ENCODE data around the gene HOXC11. TPM values are rescaled to one million over a fixed set of nuclear protein-coding genes. Genes with fewer than 3 reads are reported as not detected.

The HOXC11 gene
- total RNA-seq, 1 donor from 2014 or later: not detected

DNA sequence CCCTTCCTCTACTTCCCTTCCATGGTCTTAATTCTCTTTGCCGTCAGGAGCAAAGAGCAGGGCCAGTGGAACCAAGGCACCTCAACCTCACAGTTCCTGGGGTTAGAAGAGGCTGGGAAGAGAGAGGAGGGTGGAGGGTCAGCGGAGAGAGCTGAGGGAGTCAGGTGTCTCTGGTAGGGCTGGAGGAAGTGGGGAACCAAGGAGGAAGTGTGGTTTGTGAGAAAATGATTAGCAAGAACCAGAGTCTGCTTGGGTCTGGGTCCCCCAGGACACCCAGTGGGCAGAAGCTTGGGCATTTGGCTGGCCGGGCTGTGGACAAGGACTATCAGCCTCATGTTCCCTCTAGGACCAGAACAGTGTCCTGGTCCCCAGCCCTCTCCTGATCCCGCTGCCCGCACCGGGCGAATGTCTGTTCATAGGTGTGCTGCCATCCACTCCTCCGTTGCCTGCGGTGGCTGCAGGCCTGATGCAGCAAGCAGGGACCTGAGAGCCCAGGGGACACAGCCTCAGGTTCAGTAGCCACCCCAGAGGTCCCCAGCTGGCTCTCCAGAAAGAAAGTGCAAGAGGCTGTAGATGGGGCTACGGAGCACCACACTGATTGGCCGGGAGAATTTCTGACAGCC is 15.9 kb upstream of the HOXC11 start:
- no peak for DNase-seq (ENCODE audit: low read depth in 2 of 2)

DNA sequence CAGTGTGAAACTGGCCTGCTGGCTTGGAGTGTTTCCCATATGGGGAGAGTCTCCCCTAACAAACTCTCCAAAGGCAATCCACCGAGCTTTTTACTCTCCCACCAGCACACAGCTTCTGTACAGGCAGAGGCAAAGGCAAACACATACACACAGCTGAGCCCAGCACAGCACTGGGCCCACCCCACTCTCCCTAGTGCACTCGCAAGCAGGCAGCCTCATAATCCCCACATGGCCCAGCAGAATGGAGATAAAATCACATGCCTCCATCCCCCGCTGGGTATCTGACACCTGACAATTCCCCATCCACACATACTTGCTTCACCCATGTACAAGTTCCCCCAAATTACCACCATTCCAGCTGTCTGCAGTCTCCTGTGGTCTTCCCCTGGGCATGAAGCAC is 14.8 kb upstream of the HOXC11 start:
- DNase-seq (ENCODE audit: low read depth in 2 of 2): no peak

DNA sequence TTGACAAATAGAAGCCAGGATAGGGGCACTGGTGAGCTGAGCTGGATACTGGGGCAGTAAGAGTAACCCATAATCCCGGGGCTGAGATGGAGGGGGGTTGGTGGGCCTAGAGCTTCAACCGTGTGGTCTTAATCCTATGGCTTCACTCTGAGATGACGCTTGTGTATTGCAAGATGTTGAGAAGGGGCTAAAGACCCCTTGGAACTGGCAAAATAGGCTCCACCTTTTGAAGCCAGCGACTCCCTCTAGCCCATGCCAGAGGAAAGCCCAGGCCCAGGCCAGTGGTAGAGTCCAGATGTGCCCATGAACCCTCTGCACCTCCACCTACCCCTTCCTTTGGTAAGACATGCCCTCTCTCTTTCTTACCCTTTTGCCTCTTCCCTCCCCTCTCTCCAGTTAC is 13.6 kb upstream of the HOXC11 start:
- no peak for DNase-seq (ENCODE audit: low read depth in 2 of 2)

DNA sequence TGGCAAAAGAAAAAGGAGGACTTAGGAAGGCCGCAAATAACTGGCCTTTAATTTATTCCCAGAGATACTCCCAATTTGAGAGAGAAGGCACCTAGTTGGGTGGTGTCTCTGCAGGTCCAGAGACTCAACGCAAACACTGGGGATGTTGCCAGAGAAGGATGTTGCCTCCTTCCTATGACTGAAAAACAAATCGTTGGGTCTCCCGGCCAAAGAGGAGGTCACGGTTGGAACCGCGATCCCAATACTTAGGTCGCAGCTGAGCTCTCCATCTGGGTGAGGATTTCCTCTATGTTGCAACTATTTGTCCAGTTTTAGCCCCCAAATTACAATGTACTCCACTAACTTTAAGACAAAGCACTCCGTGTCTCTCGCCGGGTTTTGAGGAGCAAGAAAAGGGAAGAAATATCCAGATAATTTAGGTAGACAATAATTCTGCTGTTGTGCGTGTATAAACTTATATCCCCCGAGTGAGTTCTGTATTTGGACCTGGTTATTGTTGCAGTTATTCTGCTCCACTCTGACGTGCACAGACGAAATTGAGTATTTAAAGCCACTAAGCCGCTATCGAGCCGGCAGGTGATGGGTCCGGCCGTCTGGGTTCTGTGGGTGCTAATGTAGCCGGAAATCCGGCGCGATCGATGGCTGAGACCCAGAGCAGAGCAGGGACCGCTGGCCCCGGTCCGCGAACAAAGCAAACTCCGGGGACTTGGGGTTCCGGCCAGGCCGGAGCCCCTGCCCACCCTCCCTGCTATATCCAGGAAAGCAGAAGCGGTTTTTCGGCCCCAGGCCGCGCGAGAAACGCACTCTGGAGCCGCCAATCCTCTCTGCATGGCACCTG is 12.5 kb upstream of the HOXC11 start:
- DNase-seq (ENCODE audit: low read depth in 2 of 2): no peak

DNA sequence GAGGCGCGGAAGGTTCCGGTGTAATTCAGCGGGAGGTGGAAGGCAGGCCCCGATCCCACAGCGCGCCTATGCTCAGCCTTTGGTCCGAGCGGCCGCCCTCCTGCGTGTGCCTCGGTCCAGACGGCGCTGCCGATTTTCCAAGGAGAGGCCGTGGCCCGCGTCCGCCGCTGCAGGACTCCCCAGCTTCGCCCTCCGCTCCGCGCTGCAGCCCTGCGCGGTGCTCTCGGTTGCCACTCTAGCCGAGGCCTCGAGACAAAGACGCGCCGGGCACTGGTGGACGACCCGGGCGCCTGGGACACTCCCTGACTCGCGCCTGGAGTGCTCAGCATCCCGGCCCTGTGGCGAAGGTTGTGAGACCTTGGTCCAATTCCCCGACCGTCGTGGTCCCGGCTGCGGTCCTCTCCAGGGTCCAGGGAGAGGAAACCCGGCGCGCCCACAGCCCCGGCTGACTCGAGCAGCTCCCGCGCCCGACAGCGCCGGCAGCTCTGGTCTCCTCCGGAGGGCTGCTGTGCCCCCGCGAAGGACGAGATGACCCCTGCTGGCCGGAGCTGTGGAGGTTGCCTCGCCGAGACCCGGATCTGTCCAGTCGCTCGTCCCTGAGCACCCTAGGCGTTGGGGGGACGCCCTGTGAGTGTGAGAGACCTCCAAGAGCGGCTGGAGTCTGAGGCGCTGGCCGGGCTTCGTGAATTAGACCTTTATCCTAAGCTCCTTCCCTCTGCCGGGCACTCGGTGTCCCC is 11.7 kb upstream of the HOXC11 start:
- DNase-seq (ENCODE audit: low read depth in 2 of 2): no peak

DNA sequence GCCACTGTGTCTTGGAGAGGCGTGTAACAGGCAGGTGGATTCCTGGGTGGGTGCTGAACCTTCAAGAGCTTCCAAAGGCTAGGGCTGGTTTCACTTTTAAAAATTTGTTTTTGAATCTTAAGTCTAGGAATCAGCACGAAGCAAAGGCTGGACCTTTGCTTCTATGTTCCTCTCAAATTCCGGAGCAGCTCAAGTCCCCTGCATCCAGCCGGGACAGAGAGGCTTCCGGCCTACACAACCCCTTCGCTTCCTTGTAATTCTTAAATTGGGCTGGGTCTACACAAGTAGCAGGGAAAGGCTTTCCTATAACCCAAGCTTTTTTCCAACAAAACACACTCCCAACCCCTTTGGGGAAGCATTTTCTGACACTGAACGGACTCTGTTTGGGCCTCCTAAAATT is 9.9 kb upstream of the HOXC11 start:
- no peak for DNase-seq (ENCODE audit: low read depth in 2 of 2)

DNA sequence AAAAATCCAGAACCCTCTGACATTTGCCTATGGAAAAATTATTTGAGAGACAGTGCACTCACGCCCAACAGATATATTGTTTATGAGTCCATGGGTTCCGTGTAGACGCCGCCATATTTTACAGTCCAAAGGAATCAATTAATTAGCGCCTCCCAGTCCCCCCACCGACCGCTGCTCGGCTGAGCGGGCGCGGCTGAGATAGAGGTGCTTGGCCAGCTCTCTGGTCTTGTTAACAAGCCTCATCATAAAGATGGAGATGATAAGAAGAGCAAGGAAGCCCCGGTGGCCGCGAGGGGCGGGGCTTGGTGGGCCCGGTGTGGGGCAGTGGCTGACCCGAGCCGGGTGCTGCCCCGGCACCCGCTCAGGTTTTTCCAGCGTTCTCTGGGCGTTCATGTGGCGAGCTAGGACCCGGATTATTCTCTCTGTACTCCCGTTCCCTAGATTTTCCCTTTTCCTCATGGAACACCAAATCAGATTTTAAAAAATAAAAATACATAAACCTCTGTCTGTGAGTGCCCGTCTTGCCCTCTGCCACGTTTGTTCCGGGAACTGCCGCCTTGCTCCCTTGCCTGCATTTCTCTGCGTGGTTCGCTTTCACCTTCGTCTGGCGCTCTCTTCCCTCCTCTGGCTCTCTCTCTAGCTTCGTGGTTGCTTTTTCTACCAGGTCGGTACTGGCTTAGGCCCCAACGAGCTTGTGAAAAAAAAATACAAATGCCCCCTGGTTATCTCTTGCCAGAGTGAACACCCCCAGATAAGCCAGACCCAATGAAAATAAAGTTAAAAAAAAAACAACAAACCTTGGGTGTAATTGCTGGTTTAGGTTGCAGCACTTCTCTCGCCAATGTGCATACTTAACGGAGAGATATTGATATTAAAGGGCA is 9.3 kb upstream of the HOXC11 start:
- DNase-seq (ENCODE audit: low read depth in 2 of 2): no peak

DNA sequence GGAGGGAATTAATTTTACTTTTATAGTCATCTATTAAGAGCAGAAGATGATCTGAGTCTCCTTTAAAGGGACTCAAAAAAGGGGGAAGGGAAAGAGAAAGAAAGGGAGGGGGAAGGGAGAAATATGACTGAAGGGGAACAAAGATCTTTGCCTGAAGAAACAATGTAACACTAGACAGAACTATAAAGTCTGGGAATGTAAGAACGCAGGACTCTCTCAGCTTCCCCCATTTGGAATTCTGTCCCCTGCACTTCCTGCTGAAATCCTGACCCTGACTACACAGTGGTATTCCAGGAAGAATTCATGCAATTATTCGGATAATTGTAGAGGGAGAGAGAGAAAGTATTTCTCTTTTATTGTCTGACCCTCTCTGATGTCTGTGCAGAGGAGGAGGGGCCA is 8.6 kb upstream of the HOXC11 start:
- DNase-seq (ENCODE audit: low read depth in 2 of 2): no peak

DNA sequence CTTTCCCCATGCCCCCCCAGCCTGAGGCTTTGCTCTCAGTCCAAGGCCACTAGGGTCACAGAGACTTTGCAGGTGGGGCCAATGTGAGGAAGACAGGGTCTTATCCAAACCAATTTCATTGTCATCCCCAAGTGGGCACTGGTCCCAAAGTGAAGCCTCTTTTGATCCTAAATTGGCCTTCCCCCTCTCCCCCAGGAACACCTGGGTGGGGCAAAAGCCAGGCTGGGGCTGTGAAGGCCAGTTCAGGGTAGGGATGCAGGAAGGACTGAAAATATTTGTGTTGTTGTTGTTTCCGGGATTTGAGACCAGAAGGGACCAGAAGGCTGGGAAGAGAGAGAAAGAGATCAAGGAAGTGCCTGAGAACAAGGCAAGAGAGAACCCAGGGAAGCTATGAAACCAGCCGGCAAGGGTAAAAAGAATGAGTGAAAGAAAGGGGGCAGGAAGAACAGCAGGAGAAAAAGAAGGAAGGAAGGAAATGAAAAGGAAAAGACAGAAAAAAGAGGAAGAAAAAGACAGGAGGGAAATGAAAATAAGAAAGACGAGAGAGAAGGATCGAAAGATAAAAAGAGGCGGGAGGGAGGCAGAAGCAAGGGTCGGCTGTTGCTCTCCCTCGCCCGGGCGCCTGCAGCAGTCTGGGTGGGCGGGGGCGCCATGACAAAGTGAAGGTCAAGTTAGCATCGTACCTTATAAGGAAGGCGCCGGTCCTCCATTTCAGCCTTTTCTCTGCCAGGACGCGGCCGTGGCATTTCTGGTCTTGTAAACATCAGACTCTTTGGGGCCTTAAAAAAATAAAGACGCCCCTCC is 7.4 kb upstream of the HOXC11 start:
- no peak for DNase-seq (ENCODE audit: low read depth in 2 of 2)

DNA sequence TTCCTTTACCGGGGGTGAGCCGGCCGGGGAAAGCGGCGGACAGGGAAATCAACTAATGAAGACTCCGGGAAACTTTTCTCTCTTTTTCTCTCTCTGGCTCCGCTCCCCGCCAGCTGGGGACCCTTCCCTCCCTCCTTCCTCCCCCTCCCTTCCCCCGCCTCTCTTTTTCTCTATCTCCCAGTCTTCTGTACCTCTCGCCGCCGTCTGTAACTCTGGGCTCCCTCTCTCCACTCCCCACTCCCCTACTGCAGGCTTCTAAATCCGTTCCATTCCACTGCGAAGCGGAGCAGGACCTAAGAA is 6.9 kb upstream of the HOXC11 start:
- DNase-seq (ENCODE audit: low read depth in 2 of 2): no peak

DNA sequence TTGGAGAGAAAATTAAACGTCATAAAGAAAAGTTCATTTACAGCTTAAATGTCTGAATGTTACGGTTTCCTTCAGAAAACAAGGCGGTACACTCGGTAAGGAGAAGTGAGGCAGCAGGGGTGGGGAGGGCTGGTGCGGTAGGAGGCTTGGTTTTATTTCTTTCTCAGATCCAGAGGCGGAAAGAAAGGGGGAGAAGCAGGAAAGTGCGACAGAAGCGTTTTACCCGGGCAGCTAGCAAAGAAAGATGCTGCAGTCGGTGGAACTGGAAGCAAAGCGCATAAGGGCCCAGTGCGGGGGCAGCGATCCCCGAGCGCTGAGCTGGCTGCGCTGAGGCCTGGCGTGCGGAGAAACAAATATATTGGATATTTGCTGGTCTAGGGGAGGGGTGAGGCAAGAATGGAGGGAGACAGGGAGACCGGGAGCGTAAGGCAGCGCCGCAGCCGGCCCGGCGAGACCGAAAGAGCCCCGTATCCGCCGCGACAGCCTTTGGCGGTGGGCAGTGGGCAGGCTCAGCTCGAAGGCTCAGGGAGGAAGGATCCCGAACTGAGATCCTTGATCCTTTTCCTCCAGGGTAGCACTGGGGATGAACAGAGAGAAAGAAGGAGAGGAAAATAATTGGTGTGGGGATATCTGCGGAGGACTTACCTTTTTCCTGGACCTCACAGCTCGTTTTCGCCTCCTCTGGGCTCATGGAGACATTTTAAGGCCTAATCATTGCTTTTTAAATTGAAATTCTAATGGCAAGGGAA is 6.4 kb upstream of the HOXC11 start:
- no peak for DNase-seq (ENCODE audit: low read depth in 2 of 2)

DNA sequence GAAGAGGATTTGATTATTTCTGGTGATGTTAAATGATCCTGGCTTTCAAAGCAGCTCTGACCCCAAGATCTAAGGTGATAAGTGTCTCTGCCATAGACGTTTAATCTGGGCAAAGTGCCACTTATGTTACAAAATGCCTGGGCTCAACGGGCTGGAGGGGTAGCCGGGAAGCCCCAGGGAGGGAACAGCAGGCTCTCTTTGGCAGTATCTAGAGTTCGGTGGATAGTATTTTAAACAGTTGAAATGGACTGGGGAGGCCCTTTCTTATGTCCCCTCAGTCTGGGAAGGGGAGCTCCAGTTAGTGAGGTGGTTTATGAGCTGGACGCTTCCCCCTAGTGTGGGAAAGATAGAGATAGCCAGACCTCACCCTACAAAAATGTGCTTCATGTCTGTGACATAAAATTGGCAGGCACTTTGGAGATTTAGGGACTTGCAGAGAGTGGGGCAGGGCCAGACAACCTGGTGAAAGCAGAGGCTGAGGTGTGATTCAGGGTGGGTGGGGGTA is 5.5 kb upstream of the HOXC11 start:
- DNase-seq (ENCODE audit: low read depth in 2 of 2): no peak

DNA sequence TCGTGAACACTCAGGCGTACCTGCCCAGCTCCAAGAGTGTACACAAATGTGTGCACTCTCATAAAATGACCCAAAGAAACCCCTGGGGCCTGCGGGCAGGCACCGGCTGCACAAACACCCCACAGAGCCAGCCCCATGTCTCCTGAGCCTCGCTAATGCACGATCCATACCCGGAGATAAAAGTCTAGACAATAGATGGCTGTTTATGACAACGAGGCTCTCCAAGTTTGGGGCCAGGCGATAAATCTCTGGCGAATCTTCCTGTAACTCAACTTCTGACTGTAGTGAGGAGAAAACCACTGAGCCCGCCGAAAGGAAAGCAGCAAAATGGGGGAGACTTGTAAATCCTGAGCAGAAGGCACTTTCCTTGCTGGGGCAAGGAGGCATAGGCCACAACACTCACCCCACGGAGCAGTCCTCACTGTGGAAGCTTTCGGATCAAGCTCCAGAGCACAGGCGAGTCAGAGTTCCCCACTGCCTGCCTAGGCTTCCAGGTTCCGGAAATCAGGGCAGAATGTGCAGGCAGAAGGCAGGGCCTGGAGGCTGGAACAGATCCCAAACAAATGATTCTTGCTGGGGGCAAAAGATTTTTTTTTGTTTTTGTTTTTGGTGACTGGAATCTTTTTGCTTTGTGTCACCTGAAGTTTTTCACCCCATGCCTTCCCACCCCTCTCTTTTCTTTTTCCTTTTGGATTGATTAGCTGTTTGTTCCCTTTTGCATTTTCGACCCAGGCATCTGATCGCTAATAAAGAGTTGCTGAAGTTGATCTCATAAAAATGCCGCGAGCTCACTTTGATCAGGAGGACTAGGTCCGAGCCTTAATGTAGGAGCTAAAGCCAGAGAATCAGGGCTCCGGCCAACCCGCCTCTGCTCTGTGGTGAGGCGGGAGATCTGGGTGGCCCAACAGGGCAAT is 4.5 kb upstream of the HOXC11 start:
- no peak for DNase-seq (ENCODE audit: low read depth in 2 of 2)

DNA sequence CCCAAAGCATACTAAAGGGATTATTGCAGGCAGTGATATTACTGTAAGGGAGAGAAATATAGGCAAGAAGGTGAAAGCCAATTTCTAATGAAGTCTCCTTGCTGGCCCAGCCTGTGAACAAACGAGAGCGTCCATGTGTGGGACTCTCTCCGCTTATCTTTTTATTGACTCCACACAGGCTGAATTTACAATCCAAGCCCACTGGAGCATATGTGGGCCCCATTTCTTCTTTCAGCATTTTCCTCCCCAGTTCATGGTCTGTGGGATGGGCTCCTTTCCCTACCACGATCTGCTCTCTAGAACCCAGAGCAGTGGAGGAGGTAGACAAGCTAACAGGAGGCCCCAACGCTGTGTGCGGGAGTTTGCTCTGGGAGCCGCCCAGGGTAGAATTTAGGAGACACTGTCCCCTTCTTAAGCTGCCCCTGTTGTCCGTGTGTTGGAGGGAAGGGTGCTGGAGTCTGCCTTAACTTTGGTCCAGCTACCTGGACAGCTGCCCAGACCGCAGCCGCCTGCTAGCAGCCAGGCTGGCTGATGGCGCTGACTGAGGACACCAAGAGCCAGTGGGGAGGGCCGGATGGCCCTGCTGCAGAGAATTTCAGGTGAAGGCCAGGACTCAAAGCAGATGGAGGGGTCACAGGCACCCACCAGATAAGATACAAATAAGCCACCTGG is 3.2 kb upstream of the HOXC11 start:
- DNase-seq (ENCODE audit: low read depth in 2 of 2): no peak

DNA sequence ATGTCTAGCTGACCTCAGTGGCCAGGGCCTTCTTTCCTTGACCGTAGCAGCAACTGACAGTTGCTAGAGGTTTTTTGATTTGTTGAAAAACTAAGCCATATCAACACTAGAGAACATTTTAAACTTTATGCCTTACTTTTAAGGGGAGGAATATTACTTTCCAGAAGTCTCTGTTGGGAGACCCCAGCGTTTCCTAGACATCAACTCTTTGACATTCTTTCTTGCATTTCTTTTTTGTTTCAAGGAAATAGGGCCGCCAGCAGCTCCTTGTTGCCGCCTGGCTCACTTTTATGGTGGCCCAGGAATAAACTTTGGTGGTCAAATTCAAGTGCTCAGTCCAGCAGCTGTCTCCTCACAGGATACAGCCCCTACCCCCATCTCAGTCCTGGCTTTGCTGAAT is 2.5 kb upstream of the HOXC11 start:
- no peak for DNase-seq (ENCODE audit: low read depth in 2 of 2)

DNA sequence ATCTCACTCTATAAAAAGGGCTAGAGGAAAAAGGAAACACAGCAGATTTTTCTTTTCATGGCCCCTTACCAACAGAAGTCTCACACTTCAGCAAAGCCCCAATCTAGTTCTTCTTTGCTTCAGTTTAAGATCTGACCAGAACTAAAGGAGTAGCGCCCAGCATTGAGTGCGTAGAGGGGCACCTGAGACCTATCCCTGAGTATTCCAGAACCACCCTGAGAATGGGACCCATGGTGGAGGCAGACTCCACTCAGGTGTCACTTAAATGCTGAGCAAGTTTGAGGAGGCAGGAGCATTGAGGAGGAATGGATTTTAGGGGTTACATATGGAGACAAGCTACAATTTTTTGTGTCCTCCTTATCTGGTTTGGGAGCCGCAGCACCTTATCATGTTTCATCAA is 1.8 kb upstream of the HOXC11 start:
- DNase-seq (ENCODE audit: low read depth in 2 of 2): no peak

DNA sequence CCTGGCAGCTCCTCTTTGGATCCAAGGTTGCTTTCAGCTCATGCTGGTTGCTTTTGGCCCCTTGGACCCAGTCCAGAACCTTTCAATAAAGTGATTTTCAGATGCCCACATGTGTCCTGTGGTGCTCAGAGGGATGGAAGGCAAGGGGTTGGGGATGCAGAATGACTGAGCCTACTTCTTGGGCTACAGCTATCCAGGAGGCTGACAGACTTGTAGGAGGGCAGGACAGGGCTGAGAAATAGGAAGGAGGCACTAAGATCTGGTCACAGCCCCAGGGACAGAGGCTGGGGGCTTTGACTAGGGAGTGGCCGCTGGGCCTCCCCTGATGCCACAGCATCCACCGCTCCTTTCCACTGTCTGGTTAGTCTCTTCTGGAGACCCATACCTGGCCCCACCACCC is 1.2 kb upstream of the HOXC11 start:
- DNase-seq (ENCODE audit: low read depth in 2 of 2): no peak

DNA sequence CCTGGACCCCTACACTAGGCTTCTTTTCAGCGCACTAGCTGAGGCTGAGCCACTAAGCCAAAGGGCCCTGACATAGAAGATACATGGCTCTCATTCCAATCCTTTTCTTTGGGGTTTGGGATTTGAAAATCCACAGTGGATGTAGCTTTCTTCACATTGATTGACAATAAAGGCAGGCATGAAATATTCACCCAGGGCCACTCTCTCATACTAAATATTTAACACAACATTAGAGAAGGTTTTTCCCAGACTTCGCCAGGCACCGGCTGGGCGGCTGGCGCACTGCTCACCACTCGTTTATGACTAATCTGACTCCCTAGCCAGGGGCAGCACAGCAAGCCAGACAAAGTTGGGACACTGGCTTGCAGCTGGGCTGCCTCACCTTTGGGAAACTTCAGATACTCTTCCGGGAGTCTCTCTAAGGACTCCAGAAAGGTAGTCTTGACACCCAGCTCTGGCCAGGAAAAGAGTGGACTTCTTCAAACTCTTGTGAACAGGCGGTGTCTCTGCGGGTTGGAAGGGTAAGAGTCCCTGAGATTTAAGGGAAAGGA is 699 bp upstream of the HOXC11 start:
- no peak for DNase-seq (ENCODE audit: low read depth in 2 of 2)

Measured in lung microvascular endothelial cell (primary cell).